DMS 273 (cell line): Measurements from ENCODE around the gene MED27.
A peak's percentile ranks its signal among the peaks of the same experiment; 100 is the strongest.

Experiments used
- DNase-seq: peaks from one replicate; lab custom pipeline; 2025; ENCODE audit not compliant: unreplicated experiment; lab: John Stamatoyannopoulos, UW

The MED27 gene

DNA sequence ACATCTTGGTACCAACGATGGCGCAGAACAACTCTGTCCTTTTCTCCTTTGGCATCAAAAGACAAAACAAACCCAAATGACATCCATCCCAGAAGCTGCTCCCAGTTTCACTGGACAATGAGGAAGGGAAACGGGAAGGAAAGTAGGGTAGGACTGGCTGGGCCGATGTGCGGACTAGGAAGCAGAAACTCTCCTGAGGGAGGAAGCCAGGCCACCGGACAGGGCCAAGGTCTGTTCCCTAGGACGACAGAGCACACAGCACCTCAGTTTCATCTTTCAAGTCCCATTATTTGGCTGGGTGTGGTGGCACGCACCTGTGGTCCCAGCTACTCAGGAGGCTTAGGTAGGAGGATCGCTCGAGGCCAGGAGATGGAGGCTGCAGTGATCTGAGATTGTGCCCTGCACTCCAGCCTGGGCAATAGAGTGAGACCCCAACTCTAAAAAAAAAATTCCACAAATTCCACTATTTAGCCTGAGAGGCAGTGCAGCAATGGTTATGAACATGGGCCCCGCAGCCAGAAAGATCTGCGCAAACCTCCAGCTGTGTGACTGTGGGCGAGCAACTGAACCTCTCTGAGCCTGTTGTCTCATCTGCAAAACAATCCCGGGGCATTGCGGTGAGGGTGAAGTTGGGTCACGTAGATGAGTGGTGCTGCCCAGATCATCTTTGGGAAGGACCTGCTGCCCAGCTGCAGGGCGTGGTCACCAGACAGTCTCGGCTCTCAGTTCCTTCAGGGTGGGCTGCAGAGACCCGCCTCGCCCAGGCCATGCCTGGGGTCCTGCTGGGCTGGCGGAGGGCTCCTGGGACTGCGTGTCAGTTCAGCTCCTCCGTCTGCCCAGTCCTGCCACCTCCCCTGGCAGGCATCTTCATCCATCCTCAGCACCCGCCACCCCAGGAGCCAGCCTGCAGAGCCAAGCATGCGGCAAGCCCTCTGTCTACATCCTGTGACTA is 238.6 kb downstream of the MED27 start:
- DNase-seq = no peak

DNA sequence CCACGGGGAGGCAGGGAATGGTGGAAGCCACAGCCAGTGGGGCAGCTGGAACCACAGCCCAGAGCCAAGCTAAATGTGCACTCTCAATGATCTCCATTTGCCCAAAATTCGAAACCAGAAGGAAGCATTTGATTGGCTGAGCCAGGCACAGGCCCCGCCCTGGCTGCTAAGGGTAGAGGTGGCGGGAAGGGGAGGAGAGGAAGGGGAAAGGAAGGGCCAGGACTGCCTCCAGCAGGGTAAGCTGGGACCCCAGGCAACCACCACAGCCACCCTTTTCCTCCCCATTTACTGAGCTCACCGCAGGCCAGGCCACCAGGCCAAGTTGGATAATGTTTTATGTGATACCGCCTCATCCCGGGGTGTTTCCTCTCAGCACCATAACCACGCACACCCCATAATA is 239.4 kb downstream of the MED27 start:
- no peak for DNase-seq

DNA sequence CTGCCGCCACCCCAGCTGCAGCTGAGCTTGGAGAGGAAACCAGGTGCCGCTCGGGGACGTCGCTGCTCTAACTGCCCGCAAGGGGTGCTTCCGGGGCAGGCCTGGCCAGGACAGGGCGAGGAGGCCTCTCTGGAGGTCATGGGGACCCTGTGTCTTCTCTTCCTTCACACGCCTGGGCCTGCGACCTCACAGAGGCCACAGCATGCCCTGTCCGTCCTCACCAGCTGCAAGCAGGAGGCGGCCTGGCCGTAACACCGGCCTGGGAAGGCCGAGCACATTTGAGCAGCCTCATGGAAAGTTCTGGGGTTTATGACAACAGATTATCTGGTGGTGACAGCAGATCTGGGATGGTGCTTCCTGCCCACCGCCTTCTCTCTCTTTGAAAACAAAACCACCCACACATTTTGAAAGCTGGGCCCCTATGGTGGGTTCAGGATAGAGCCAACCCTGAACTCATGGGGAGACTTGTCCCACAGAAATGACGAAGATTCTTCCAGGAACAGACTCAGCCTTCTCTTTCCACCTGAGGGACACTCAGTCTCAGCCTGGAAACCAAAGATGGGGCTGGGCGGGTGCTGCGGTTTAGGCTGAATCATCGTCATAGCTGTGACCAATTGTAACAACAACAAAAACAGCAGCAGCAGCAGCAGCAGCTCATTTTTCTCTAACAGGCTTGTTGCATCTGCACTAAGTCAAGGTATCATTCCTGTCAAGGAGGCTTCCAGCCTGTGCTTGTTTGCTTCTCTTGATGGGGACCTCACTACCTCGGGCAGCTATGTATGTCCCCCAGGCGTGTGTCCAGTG is 240.2 kb downstream of the MED27 start:
- DNase-seq = no peak

DNA sequence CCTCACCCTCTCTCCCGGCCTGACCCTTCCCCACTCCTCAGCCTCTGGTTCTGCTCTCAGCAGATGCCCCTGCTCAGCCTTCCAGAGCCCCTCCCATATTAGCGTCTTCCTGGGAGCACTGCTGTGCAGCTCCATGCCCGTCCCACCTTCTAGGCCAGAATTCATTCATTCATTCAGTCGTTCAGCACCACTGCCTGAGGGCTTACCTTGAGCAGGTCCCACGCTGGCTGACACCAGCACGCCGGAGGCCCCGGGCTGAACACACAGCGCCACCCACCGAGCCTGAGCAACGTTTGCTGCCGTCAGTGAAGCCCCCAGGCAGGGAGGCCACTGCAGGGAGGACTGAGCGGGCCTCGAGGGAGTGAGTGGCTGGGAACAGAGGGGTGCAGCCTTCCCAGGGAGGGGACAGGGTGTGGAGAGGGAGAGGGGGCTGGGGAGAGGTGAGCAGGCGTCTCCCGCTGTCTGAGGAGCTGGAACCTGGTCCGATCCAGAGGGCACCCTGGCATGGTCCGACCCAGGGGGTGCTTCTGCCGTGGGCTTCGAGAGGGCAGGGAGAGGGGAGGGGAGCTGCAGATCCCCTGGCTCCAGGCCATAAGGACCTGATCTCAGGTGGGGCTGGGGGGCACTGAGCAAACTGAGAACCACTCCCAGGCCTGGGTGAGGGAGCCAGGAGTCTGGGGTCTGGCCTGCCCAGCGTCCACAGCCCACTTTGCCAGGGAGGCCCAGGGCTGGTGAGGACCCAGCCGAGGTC is 241.0 kb downstream of the MED27 start:
- DNase-seq = no peak

DNA sequence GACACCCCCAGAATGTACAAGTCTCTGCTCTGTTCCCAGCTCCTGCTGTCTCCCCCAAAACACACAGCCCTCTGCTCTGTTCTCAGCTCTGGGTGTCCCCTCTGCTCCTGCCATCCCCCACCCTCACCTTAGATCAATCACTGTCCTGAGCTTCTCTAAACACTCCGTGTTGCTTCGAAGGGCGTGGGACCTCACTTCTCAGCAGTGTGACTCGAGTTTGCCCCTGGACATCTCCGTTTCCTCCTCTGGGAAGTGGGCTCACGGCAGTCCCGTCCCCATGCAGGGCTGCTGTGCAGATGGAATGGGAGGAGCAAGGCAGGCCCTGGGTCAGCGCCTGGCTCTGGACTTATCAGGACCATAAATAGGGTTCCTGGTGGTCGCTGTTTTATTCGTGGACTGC is 241.8 kb downstream of the MED27 start:
- DNase-seq = no peak

DNA sequence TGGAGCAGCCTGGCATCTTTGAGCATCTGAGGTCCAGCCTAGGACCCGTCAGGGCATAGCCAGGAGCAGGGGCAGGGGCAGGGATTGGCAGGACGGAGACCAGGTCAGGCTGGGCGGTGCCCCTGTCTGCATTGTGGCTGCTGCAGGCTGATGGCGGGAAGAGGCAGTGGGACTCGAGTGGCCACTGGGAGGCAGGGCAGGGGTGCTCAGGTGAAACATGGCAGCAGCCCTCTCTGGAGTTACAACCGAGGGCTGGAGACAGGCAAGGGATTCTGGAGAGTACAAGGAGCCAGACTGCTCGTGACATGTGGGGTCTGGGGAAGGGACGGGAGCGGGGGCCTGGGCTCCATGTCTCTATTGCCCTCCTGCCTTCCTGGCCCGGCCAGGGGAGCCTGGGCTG is 242.4 kb downstream of the MED27 start:
- DNase-seq = peak; percentile 40

DNA sequence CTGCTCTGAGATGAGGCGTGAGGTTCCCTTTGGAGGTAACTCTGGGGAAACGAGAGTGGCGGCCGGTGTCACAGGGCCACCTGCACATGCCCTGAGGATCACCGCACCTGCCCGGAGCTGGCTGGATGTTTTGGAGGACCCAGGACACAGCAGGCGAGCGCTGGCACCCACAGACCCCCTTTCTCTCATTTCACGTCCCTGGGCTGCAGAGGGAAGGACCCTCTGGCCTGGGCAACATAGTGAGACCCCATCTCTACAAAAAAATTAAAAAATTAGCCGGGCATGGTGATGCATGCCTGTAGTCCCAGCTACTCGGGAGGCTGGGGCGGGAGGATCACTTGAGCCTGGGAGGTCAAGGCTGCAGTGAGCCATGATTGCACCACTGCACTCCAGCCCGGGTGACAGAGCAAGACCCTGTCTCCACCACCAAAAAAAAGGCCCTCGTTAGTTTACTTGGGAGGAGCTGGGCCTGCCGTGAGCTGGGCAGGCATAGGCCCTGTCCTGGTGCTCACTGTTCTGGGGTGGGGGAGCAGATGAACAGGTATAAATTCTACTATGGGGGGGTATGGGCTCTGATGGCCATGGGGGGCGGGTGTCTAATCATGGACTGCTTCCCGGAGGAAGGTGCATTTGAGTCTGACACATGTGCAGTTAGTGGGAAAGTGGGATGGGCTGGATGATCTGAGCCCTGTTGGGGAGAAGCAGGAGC is 242.9 kb downstream of the MED27 start:
- DNase-seq = no peak

DNA sequence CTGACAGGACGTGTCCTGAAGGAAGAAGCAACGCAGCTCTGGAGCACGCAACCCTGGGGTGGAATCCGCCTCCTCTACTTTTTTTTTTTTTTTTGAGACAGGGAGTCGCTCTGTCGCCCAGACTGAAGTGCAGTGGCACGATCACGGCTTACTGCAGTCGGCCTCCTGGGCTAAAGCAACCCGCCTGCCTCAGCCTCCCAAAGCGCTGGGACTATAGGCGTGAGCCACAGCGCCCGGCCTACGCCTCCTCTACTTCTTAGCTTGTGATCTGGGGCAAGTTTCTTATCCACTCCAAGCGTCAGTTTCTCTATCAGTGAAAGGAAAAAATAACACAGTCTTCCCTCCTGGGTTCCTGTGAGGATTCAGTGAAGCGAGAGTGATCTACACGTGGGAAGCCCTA is 243.6 kb downstream of the MED27 start:
- no peak for DNase-seq

DNA sequence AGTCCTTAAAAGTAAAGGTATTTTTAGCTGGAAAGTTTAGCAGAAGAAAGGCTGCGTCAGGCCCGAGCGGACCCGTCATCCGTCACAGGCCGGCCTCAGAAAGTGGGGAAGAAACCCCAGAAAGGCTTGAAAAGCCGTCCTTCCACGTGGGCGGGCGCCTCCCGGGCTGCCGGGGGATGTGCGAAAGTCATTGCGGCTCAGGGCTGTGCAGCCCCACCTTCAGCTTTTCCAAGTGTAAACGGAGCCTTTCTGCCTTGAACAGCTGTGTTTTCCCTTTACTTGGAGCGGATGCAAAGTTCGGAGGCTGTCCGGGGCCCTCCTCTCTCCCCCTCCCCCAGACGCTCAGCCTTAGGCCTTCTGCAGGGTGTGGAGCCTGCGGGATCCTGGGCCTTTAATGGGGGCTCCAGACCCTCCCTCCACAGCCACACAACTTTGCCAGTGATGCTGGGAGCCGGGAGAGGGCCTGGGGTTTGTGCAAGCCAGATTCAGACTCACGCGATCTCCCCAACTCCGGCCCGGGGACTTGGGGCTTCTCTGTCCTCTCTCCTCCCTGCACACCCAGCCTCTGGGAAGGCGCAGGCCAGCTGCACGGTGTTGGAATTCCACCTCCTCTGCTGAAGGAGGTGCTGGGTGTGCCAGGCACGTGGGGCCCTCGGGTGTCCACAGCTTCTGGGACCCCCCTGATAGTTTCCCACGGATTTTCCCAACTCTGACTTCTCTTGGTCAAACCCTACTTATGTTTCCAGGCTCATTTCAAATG is 244.3 kb downstream of the MED27 start:
- DNase-seq = no peak

DNA sequence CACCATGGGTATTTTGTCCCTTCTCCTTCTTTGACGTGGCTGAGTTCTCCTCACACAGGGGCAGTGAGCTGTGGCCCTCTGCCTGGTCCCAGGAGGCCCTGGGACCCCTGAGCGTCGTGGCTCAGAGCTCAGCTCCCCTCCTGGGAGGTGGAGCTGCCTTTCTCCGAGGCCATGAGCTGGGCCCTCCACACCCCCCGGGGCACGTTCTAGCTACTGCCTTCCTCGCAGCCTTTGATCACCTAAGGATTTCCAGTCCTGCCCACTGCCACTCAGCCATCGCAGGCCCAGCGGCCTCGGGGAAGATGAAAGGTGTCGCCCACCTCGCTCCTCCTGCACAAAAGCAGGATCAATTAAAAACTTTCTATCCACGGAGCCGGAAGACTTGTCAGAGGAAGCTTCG is 244.9 kb downstream of the MED27 start:
- no peak for DNase-seq

DNA sequence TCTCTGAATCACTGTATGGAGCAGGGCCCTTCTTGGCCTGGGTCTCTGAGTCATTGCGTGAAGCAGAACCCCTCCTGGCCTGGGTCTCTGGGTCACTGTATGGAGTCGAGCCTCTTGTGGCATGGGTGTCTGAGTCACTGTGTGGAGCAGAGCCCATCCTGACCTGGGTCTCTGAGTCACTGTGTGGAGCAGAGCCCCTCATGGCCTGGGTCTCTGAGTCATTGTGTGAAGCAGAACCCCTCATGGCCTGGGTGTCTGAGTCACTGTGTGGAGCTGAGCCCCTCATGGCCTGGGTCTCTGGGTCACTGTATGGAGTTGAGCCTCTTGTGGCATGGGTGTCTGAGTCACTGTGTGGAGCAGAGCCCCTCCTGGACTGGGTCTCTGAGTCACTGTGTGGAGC is 245.8 kb downstream of the MED27 start:
- no peak for DNase-seq

DNA sequence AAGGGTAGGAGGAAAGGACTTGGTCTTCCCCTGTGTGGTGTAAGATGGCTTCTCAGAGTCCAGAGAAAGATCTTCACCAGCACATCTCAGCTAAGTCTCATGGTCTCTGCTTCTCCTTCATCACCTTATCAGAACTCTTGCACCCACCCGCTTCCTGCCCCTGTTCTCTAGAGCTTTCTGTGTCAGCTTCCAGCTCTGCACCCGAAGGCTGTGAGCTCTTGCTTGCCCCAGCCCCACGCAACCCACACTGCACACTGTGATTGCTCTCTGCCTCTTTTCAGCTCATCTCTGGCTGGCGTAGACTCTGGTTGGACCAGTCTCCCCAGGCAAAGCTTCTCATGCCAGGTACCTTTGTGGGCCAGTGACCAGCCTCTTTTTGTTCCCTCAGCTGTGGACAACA is 246.6 kb downstream of the MED27 start:
- DNase-seq = no peak

DNA sequence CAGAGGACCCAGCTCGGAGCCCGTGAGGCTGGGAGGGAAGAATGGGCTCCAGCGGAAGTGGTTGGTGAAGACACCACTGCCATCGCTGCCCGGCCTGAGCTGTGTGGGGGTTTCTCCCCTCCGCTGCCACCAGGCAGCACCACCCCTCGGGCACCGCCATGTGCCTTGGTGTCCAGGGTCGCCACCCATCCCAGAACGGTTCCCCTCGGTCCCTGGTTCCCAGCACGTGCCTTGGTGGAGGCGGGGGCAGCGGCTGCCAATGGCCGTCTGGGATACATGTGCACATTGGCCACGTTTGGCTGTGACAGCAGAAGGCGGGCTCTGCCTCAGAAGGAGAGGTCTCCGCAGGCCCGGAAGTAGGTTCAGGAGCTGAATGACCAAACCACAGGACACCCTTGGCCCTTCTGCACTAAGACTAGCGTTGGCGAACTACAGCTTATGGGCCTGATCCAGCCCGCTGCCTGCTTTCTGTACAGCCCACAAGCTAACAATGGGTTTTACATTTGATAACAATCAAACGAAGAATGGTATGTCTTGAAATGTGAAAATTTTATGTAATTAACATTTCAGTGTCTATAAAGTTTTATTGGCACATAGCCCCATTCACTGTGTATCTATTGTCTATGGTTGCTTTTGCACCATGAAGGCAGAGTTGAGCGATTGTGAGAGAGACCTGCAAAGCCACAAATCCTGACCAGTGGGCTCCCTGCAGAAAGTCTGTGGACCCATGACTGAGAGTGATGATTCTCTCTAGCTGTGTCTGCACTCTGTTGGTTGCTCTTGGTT is 248.1 kb downstream of the MED27 start:
- DNase-seq = no peak

DNA sequence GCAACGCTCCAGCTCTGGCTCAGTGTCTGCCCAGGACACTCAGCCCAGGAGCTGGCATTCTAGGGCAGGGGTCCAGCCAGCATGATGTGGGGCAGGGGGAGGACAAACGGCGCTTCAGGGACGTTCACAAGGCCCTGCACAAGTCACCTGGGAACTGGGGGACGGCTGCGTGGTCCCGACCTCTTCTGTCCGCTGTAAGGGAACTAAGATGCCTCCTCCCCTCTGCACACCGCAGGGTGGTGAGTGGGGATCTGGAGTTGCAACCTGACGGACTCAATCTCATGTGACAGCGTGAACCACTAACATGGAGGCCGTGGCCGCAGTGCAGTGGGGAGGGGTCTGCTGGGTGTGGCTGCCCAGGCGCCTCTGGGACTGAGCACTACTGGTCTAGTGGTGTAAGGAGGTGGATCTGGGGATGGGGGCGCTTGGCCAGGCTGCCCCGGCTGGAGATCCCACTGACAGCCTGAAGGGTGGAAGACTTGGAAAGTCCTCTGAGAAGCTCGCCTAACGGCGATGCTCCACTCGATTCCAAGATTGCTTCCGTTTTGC is 251.8 kb downstream of the MED27 start:
- DNase-seq = no peak

DNA sequence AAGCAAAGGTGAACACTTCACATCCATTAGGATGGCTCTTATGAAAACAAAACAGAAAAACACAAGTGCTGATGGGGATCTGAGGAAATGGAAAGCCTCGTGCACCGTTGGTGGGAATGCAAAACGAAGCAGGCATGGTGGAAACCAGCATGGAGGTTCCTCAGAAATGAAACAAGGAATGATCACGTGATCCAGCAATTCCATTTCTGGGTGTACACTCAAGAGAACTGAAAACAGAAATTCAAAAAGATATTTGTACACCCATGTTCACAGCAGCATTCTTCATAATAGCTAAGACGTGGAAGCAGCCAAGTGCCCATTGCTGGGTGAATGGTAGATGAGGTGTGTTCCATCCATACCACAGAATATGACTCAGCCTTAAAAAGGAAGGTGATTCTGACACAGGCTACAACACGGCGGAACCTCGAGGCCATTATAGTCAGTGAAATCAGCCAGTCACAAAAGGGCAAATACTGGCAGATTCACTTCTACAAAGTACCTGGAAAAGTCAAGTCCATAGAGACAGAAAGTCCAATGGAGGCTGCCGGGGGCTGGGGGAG is 252.6 kb downstream of the MED27 start:
- DNase-seq = no peak

DNA sequence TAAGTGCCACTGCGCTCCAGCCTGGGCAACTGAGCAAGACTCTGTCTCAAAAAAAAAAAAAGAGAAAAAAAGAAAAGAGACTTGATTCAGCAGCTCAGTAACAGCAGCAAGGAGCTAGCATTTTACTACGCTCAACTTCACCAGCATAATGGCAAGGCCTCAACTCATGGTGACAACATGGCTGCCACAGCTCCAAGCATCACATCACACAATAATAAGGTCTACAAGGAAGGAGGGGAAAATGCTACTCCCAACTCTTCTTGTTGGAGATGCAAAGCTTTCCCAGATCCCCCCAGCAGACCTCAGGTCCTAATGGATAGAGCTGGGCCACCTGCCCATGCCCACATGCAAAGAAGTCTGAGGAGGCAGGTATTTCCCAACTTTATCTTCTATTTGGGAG is 253.6 kb downstream of the MED27 start:
- DNase-seq = no peak

DNA sequence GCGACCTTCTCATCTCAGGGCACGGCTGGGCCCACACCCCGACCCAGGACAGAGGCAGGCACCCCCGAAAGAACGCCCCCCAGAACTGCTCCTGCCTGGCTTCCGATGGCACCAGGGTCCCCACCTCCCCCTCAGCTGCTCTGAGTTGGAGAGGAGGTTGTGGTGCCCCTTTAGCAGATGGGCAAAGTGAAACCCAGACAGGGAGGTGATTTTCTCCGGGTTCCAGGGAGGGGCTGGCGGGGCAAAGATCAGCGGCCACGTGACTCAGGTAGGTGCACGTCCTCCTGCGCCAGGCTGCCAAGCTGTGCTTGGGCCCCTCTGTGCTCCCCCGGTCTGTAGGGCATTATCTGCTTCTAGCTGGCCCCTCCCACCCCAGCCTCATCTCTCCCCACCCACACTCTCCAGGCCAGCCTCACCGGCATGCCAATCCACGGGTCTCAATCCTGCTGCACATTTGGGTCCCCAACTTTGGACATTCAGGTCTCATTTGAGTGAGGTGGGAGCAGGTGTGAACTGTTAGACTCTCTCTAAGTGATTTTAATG is 254.6 kb downstream of the MED27 start:
- DNase-seq = no peak

DNA sequence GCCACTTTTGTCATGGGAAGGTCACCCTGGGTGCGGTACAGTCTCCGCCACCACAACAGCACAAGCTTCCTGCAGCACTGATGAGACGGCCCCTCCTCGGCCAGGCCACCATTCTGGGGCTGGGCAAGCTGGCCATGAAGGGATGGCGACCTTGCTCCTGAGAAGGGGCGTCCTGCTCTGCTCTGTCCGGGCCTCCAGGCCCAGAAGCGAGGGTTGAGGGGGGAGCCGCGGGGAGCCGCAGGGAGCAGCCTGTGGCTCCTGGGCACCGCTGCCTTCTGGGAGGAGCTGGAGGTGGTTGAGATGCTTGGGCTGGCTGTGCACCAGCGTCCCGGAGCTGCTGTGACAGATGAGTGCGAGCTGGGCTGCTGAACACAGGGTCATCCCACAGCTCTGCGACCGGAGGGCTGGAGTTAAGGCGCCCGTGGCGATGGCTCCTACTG is 255.5 kb downstream of the MED27 start:
- DNase-seq = no peak
